ENCODE results near the gene KCND2.

The KCND2 gene

GRCh38 chr7:120703585-120704240, 430.7 kb downstream of the KCND2 start:
- H3K27me3 ChIP-seq (replicated peaks; ENCODE audit: control insufficient read depth, insufficient read depth, low read length), result no peaks in the 10 kb centered on the region
- H3K4me3 ChIP-seq (ENCODE audit: low read length), result no peak overlapping the region
- no peaks in the 10 kb centered on the region for H3K36me3 ChIP-seq (ENCODE audit: control insufficient read depth, insufficient read depth, low read length, severe bottlenecking)
- H3K9ac ChIP-seq (ENCODE audit: low read length), result no peak overlapping the region
- no peaks in the 10 kb centered on the region for H3K9me3 ChIP-seq (ENCODE audit: control insufficient read depth, low read length)
- H3K4me1 ChIP-seq (ENCODE audit: control insufficient read depth, insufficient read depth, low read length), result no peaks in the 10 kb centered on the region
- no peak for DNase-seq (ENCODE audit: low read depth)

GRCh38 chr7:120709252-120709971, 436.4 kb downstream of the KCND2 start:
- Histone ChIP-seq H3K4me1 (ENCODE audit: control insufficient read depth, insufficient read depth, low read length) (no peaks in the 10 kb centered on the region), H3K4me3 (ENCODE audit: low read length) (no peak overlapping the region), H3K9me3 (ENCODE audit: control insufficient read depth, low read length) (no peaks in the 10 kb centered on the region), H3K27me3 (replicated peaks; ENCODE audit: control insufficient read depth, insufficient read depth, low read length) (no peaks in the 10 kb centered on the region), H3K9ac (ENCODE audit: low read length) (no peak overlapping the region), H3K36me3 (ENCODE audit: control insufficient read depth, insufficient read depth, low read length, severe bottlenecking) (no peaks in the 10 kb centered on the region)
- no peak for DNase-seq (ENCODE audit: low read depth)

DNA sequence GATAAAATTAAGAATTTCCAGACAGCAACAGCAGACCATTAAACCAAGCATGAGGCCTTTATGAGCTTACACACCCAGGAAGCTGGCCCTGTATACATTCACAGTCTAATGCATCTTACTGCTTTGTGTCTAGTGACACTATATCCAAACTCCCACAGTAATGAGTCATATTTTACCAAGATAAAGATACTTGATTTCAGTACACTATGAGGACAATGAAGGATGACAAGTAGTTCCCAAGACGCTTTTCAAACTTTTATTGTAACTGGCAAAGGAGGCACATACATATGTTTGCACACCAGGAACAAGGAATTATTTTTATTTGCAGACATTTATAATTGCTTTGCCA, 437.0 kb downstream of the KCND2 start:
- Histone ChIP-seq H3K9me3 (ENCODE audit: control insufficient read depth, low read length) (no peaks in the 10 kb centered on the region), H3K27me3 (replicated peaks; ENCODE audit: control insufficient read depth, insufficient read depth, low read length) (no peaks in the 10 kb centered on the region), H3K9ac (ENCODE audit: low read length) (no peak overlapping the region), H3K4me3 (ENCODE audit: low read length) (no peak overlapping the region), H3K36me3 (ENCODE audit: control insufficient read depth, insufficient read depth, low read length, severe bottlenecking) (no peaks in the 10 kb centered on the region), H3K4me1 (ENCODE audit: control insufficient read depth, insufficient read depth, low read length) (no peaks in the 10 kb centered on the region)
- DNase-seq (ENCODE audit: low read depth), result no peak

- DNase-seq (ENCODE audit: low read depth), result no peak
- Histone ChIP-seq H3K4me1 (ENCODE audit: control insufficient read depth, insufficient read depth, low read length) (peaks cover 7% of the 10 kb centered on the region), H3K9ac (ENCODE audit: low read length) (no peak overlapping the region), H3K36me3 (ENCODE audit: control insufficient read depth, insufficient read depth, low read length, severe bottlenecking) (no peaks in the 10 kb centered on the region), H3K27me3 (replicated peaks; ENCODE audit: control insufficient read depth, insufficient read depth, low read length) (no peaks in the 10 kb centered on the region), H3K4me3 (ENCODE audit: low read length) (no peak overlapping the region), H3K9me3 (ENCODE audit: control insufficient read depth, low read length) (no peaks in the 10 kb centered on the region)
Observed at GRCh38 chr7:120714945-120715344, 442.0 kb downstream of the KCND2 start.

GRCh38 chr7:120716307-120716706, 443.3 kb downstream of the KCND2 start:
- Histone ChIP-seq H3K4me1 (ENCODE audit: control insufficient read depth, insufficient read depth, low read length) (peaks cover 14% of the 10 kb centered on the region), H3K9me3 (ENCODE audit: control insufficient read depth, low read length) (no peaks in the 10 kb centered on the region), H3K27me3 (replicated peaks; ENCODE audit: control insufficient read depth, insufficient read depth, low read length) (no peaks in the 10 kb centered on the region), H3K36me3 (ENCODE audit: control insufficient read depth, insufficient read depth, low read length, severe bottlenecking) (no peaks in the 10 kb centered on the region), H3K9ac (ENCODE audit: low read length) (no peak overlapping the region), H3K4me3 (ENCODE audit: low read length) (no peak overlapping the region)
- DNase-seq (ENCODE audit: low read depth), result no peak

GRCh38 chr7:120717166-120717565, 444.2 kb downstream of the KCND2 start:
- Histone ChIP-seq H3K4me3 (ENCODE audit: low read length) (no peak overlapping the region), H3K9ac (ENCODE audit: low read length) (no peak overlapping the region), H3K9me3 (ENCODE audit: control insufficient read depth, low read length) (no peaks in the 10 kb centered on the region), H3K36me3 (ENCODE audit: control insufficient read depth, insufficient read depth, low read length, severe bottlenecking) (no peaks in the 10 kb centered on the region), H3K4me1 (ENCODE audit: control insufficient read depth, insufficient read depth, low read length) (peaks cover 14% of the 10 kb centered on the region), H3K27me3 (replicated peaks; ENCODE audit: control insufficient read depth, insufficient read depth, low read length) (no peaks in the 10 kb centered on the region)
- no peak for DNase-seq (ENCODE audit: low read depth)

- no peak for DNase-seq (ENCODE audit: low read depth)
- peaks cover 14% of the 10 kb centered on the region for H3K4me1 ChIP-seq (ENCODE audit: control insufficient read depth, insufficient read depth, low read length)
- H3K9me3 ChIP-seq (ENCODE audit: control insufficient read depth, low read length), result no peaks in the 10 kb centered on the region
- H3K36me3 ChIP-seq (ENCODE audit: control insufficient read depth, insufficient read depth, low read length, severe bottlenecking), result no peaks in the 10 kb centered on the region
- H3K9ac ChIP-seq (ENCODE audit: low read length), result no peak overlapping the region
- no peaks in the 10 kb centered on the region for H3K27me3 ChIP-seq (replicated peaks; ENCODE audit: control insufficient read depth, insufficient read depth, low read length)
- H3K4me3 ChIP-seq (ENCODE audit: low read length), result no peak overlapping the region
Observed at GRCh38 chr7:120718361-120718760, 445.4 kb downstream of the KCND2 start.

GRCh38 chr7:120720317-120720716, 447.3 kb downstream of the KCND2 start:
- H3K9me3 ChIP-seq (ENCODE audit: control insufficient read depth, low read length), result no peaks in the 10 kb centered on the region
- DNase-seq (ENCODE audit: low read depth), result no peak
- H3K27me3 ChIP-seq (replicated peaks; ENCODE audit: control insufficient read depth, insufficient read depth, low read length), result no peaks in the 10 kb centered on the region
- no peak overlapping the region for H3K9ac ChIP-seq (ENCODE audit: low read length)
- peak overlapping the region; percentile 33 for H3K4me3 ChIP-seq (ENCODE audit: low read length)
- H3K4me1 ChIP-seq (ENCODE audit: control insufficient read depth, insufficient read depth, low read length), result peaks cover 14% of the 10 kb centered on the region
- H3K36me3 ChIP-seq (ENCODE audit: control insufficient read depth, insufficient read depth, low read length, severe bottlenecking), result no peaks in the 10 kb centered on the region

GRCh38 chr7:120723465-120724385, 450.8 kb downstream of the KCND2 start:
- Histone ChIP-seq H3K4me1 (ENCODE audit: control insufficient read depth, insufficient read depth, low read length) (peaks cover 21% of the 10 kb centered on the region), H3K9me3 (ENCODE audit: control insufficient read depth, low read length) (no peaks in the 10 kb centered on the region), H3K9ac (ENCODE audit: low read length) (no peak overlapping the region), H3K4me3 (ENCODE audit: low read length) (no peak overlapping the region), H3K36me3 (ENCODE audit: control insufficient read depth, insufficient read depth, low read length, severe bottlenecking) (no peaks in the 10 kb centered on the region), H3K27me3 (replicated peaks; ENCODE audit: control insufficient read depth, insufficient read depth, low read length) (no peaks in the 10 kb centered on the region)
- DNase-seq (ENCODE audit: low read depth), result no peak

DNA sequence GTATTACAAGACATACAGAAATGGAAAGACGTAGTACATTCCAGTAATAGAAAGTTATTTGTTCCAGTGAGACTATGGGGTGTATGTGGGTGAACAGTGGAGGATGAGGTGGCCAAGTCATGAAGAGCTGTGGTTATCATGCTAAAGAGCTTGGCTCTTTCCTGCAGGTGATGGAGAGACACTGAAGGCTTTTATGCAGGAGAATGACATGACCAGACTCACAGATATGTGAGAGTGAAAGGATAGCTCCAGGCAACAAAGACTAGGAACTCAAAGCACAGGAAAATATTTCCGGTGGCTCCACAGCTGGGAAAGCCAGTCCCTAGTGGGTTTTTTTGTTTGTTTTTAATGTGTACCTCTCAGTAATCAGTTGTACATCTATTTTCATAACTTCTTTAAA, 451.5 kb downstream of the KCND2 start:
- H3K4me1 ChIP-seq (ENCODE audit: control insufficient read depth, insufficient read depth, low read length), result peaks cover 26% of the 10 kb centered on the region
- no peaks in the 10 kb centered on the region for H3K36me3 ChIP-seq (ENCODE audit: control insufficient read depth, insufficient read depth, low read length, severe bottlenecking)
- DNase-seq (ENCODE audit: low read depth), result no peak
- no peaks in the 10 kb centered on the region for H3K9me3 ChIP-seq (ENCODE audit: control insufficient read depth, low read length)
- H3K27me3 ChIP-seq (replicated peaks; ENCODE audit: control insufficient read depth, insufficient read depth, low read length), result no peaks in the 10 kb centered on the region
- H3K4me3 ChIP-seq (ENCODE audit: low read length), result no peak overlapping the region
- H3K9ac ChIP-seq (ENCODE audit: low read length), result no peak overlapping the region

- Histone ChIP-seq H3K4me3 (ENCODE audit: low read length) (peak overlapping the region; percentile 74), H3K36me3 (ENCODE audit: control insufficient read depth, insufficient read depth, low read length, severe bottlenecking) (no peaks in the 10 kb centered on the region), H3K9me3 (ENCODE audit: control insufficient read depth, low read length) (no peaks in the 10 kb centered on the region), H3K9ac (ENCODE audit: low read length) (peak overlapping the region; percentile 35), H3K4me1 (ENCODE audit: control insufficient read depth, insufficient read depth, low read length) (peaks cover 25% of the 10 kb centered on the region), H3K27me3 (replicated peaks; ENCODE audit: control insufficient read depth, insufficient read depth, low read length) (no peaks in the 10 kb centered on the region)
- no peak for DNase-seq (ENCODE audit: low read depth)
Observed at GRCh38 chr7:120724955-120725354, 452.0 kb downstream of the KCND2 start.

All from adipocyte (in vitro differentiated cells).